ENCODE data around the gene MAGIX. TPM values are rescaled to one million over a fixed set of nuclear protein-coding genes. Genes with fewer than 3 reads are reported as not detected.
"Not testable (repeated sequence)": the region's sequence is repeated elsewhere in the genome, so short reads cannot be mapped to it uniquely, and the experiment has no call there.

The MAGIX gene
- total RNA-seq, 2 donors from 2014 or later = 16.0 to 16.6 TPM

DNA sequence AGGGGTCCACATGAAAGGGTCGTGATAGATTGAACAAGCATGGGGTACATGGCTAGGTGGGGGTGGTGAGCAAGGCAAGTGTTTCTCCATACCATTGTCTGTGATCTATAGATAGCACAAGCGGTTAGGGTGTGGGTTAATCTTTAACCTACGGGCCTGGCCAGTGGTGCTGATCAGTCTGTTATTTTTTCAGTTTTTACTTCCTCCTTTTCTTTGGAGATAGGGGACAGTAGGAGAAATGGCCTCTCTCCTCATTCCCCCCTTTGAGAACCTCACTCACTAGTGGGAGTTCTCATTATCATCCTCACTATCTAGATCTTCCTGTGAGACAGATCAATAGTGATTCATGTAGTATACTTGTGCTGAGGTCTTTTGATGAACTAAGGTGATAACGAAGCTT is 22.8 kb upstream of the MAGIX start:
- 90% methylated on average over 4 of the region's 4 CpGs for WGBS

DNA sequence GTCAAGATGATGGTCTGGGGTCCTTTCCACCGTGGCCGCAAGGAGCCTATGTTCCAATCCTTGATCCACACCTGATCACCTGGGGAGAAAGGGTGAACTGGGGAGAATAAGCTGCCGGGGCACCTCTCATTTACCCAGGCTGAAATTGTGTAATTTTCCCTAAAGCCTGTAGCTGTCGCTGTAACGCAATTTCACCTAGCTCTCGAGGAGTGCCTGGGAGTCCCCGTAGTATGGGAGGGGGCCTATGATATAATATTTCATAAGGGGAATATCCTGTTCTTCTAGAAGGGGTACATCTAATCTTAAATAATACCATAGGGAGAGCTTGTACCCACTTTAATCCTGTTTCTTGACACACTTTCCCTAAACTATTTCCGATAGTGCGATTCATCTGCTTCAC is 20.3 kb upstream of the MAGIX start:
- intact Hi-C loops (cut with DNase I) = not testable (repeated sequence)

More for the DNA sequence above, 22.8 kb upstream of the MAGIX start:
- no peak overlapping the region for H3K4me3 ChIP-seq
- H3K27ac ChIP-seq = no peak overlapping the region
- intact Hi-C loops (cut with DNase I) = no loop called here
- TF ChIP-seq POLR2A (IDR thresholded peaks at IDR 0.05) = no peak
- TF ChIP-seq, protein P1, sequence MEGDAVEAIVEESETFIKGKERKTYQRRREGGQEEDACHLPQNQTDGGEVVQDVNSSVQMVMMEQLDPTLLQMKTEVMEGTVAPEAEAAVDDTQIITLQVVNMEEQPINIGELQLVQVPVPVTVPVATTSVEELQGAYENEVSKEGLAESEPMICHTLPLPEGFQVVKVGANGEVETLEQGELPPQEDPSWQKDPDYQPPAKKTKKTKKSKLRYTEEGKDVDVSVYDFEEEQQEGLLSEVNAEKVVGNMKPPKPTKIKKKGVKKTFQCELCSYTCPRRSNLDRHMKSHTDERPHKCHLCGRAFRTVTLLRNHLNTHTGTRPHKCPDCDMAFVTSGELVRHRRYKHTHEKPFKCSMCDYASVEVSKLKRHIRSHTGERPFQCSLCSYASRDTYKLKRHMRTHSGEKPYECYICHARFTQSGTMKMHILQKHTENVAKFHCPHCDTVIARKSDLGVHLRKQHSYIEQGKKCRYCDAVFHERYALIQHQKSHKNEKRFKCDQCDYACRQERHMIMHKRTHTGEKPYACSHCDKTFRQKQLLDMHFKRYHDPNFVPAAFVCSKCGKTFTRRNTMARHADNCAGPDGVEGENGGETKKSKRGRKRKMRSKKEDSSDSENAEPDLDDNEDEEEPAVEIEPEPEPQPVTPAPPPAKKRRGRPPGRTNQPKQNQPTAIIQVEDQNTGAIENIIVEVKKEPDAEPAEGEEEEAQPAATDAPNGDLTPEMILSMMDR (IDR thresholded peaks at IDR 0.05) = no peak
- TF ChIP-seq POLR2AphosphoS5 (IDR thresholded peaks at IDR 0.05) = no peak
- no peaks in the 10 kb centered on the region for H3K27me3 ChIP-seq (replicated peaks; ENCODE audit: insufficient read depth)
- no peak for DNase-seq (ENCODE audit: low spot score)
- H3K4me1 ChIP-seq (replicated peaks) = no peaks in the 10 kb centered on the region
- no peaks in the 10 kb centered on the region for H3K9me3 ChIP-seq
- no peaks in the 10 kb centered on the region for H3K36me3 ChIP-seq

DNA sequence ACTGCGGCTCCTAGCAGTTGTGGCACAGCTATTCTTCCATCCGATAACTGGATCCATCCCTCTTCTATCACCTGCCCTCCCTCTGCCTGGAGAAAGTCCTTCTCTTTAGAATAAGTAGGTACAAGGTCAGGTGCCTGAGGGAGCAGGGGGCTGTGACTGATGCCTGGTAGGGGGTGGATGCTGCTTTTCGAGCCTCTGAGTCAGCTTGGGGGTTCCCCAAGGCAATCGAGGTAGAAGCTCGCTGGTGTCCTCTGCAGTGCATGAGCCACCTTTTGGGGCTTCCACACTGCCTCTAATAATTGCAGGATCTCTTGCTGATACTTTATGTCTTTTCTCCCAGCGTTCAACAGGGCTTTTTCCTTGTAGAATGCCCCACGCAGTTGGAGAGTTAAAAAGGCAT is 19.4 kb upstream of the MAGIX start:
- intact Hi-C loops (cut with DNase I); H3K4me3 ChIP-seq; H3K4me1 ChIP-seq (replicated peaks); H3K9me3 ChIP-seq; H3K27ac ChIP-seq; H3K36me3 ChIP-seq; H3K27me3 ChIP-seq (replicated peaks; ENCODE audit: insufficient read depth); DNase-seq (ENCODE audit: low spot score): not testable (repeated sequence)
- WGBS = 72% methylated on average over 7 of the region's 7 CpGs

More for the DNA sequence above, 20.3 kb upstream of the MAGIX start:
- H3K27ac ChIP-seq; DNase-seq (ENCODE audit: low spot score); H3K9me3 ChIP-seq; H3K36me3 ChIP-seq; H3K4me1 ChIP-seq (replicated peaks); H3K27me3 ChIP-seq (replicated peaks; ENCODE audit: insufficient read depth); H3K4me3 ChIP-seq: not testable (repeated sequence)
- WGBS = 53% methylated on average over 7 of the region's 9 CpGs

DNA sequence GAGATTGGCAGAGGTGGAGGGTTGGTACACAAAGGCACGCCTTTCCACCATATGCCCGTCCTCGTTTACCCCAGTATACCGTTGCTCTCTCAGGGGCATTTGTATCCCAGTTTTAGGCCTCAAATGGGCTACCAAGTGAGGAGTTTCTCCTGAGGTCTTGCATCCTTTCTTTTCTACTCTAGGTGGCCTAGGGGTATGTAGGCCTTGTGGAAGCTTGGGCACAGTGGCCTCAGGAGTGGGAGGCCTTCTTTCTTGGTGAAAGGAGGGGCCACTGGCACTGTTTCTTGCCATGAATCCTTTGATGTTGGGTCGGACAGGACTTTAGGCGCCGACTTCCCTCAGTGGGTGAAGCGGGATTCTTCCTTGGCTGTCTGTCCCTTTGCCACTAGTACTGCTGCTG is 15.3 kb upstream of the MAGIX start:
- WGBS = 91% methylated on average over 8 of the region's 8 CpGs
- H3K4me3 ChIP-seq = no peak overlapping the region
- intact Hi-C loops (cut with DNase I) = no loop called here
- DNase-seq (ENCODE audit: low spot score) = no peak
- no peak overlapping the region for H3K27ac ChIP-seq
- H3K36me3 ChIP-seq = no peaks in the 10 kb centered on the region
- TF ChIP-seq POLR2A (IDR thresholded peaks at IDR 0.05) = no peak
- TF ChIP-seq, protein P1 (IDR thresholded peaks at IDR 0.05) = no peak
- TF ChIP-seq POLR2AphosphoS5 (IDR thresholded peaks at IDR 0.05) = no peak
- no peaks in the 10 kb centered on the region for H3K4me1 ChIP-seq (replicated peaks)
- H3K27me3 ChIP-seq (replicated peaks; ENCODE audit: insufficient read depth) = no peaks in the 10 kb centered on the region
- no peaks in the 10 kb centered on the region for H3K9me3 ChIP-seq

DNA sequence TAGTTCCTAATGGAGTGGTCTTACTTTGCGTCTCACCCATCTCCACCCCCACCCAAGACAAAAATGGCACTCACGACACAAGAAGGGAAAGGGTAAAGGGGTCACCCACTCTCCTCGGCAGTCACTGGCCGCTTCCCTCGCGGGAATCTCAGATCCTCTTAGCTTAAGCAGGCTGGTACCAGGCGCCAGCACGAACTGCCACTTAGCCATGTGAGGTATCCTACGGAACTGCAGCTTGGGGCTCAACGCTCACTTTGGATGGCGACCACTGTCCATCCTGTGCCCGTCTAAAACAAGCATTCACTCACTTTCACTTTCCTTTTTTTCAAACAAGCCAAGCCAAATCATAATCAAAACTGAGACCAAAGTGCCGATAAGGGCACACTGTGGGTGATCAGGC is 14.6 kb upstream of the MAGIX start:
- Histone ChIP-seq H3K36me3 (no peaks in the 10 kb centered on the region), H3K4me3 (no peak overlapping the region), H3K4me1 (replicated peaks) (no peaks in the 10 kb centered on the region), H3K9me3 (no peaks in the 10 kb centered on the region), H3K27ac (no peak overlapping the region), H3K27me3 (replicated peaks; ENCODE audit: insufficient read depth) (no peaks in the 10 kb centered on the region)
- no peak for DNase-seq (ENCODE audit: low spot score)
- WGBS = 92% methylated on average over 13 of the region's 13 CpGs
- intact Hi-C loops (cut with DNase I) = no loop called here
- no peak for TF ChIP-seq POLR2AphosphoS5 (IDR thresholded peaks at IDR 0.05)
- TF ChIP-seq POLR2A (IDR thresholded peaks at IDR 0.05) = no peak
- TF ChIP-seq, protein P1 (IDR thresholded peaks at IDR 0.05) = no peak

DNA sequence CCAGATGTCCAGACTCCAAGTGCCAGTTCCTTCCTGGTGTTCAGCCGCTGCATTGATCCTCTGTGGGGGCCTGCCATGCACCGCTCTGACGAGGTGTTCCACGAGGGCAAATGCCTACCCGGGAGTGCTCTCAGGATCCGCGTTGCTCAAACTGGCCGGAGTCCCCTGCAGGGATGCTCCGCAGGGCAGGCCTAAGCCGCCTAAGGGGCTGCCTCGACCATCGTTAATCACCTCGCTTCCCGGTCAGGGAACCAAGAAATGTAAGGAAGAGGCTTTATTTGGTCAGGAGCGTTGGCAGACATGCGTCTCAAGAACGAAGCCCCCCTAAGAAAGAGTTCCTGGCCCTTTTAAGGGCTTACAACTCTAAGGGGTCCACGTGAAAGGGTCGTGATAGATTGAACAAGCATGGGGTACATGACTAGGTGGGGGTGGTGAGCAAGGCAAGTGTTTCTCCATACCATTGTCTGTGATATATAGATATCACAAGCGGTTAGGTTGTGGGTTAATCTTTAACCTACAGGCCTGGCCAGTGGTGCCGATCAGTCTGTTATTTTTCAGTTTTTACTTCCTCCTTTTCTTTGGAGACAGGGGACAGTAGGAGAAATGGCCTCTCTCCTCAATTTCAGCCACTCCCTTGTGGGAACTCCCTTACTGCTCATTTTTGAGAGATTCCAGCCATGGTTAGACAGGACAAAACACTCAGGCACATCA is 14.0 kb upstream of the MAGIX start:
- H3K9me3 ChIP-seq; H3K36me3 ChIP-seq; H3K4me1 ChIP-seq (replicated peaks); H3K27me3 ChIP-seq (replicated peaks; ENCODE audit: insufficient read depth); H3K4me3 ChIP-seq; intact Hi-C loops (cut with DNase I); DNase-seq (ENCODE audit: low spot score); H3K27ac ChIP-seq: not testable (repeated sequence)
- WGBS = 84% methylated on average over 18 of the region's 21 CpGs

DNA sequence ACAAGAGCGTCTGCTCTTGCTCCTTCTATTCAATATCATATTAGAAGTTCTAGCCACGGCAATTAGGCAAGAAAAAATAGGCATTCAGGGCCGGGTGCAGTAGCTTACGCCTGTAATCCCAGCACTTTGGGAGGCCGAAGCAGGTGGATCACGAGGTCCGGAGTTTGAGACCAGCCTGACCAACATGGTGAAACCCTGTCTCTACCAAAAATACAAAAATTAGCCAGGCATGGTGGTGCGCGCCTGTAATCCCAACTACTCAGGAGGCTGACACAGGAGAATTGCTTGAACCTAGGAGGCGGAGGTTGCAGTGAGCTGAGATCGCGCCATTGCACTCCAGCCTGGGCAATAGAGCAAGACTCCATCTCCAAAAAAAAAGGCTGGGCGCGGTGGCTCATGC is 13.3 kb upstream of the MAGIX start:
- H3K27me3 ChIP-seq (replicated peaks; ENCODE audit: insufficient read depth); H3K9me3 ChIP-seq; H3K4me1 ChIP-seq (replicated peaks); H3K4me3 ChIP-seq; intact Hi-C loops (cut with DNase I); H3K27ac ChIP-seq; DNase-seq (ENCODE audit: low spot score); H3K36me3 ChIP-seq: not testable (repeated sequence)
- WGBS = 96% methylated on average over 14 of the region's 14 CpGs

Measured in prostate gland (tissue), 2 donors.